HL-60 (cell line): Measurements from ENCODE around the gene SNRPD3.

Source experiments
- GABPA ChIP-seq: IDR thresholded peaks from 2 replicates; pipeline ENCODE4 v1.6.1; 2012; ENCODE audit warnings: low read depth
- TF ChIP-seq, protein P1 (sequence below): IDR thresholded peaks from one replicate; pipeline ENCODE4 v1.5.1; 2011; ENCODE audit warnings: low read length, control low read depth, inconsistent platforms; ENCODE audit not compliant: insufficient read depth

DNA sequence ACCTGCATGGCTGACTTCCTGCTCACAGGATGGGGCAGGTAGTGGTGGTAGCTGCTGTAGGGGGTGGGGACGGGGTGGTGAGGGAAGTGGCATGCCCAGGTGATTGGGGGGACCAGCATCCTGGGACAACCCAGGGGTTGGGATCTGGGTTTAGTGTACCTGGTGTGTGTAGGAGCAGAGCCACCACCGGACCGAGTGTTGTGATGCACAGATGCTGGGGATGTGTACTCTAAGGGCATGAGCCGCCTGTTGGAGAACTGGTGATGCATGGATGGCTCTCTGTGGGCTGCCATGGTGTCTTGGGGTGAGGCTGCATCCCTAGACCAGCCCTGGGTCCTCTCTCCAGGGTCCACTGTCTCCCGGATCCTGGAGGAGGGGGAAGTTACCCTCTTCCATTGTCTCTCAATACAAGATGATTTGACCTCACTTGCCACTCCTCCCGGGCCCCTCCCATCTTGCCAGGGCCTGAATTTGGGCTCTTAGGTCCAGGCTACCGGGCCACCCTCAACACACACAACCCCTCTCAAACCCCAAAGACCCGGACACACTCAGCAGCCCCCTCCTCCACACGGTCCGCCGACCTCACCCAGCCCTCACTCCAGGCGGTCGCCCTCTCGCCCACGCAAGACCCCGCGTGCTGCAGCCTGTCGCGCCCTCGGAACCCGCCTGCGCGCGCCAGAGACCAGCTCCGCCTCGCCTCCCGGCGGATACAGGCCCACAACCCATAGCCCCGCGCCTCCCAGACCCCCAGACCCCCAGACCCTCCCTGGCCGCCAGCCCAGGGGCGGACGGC lies 36.5 kb downstream of the SNRPD3 start:
- TF ChIP-seq GABPA, result no peak
- TF ChIP-seq, protein P1, sequence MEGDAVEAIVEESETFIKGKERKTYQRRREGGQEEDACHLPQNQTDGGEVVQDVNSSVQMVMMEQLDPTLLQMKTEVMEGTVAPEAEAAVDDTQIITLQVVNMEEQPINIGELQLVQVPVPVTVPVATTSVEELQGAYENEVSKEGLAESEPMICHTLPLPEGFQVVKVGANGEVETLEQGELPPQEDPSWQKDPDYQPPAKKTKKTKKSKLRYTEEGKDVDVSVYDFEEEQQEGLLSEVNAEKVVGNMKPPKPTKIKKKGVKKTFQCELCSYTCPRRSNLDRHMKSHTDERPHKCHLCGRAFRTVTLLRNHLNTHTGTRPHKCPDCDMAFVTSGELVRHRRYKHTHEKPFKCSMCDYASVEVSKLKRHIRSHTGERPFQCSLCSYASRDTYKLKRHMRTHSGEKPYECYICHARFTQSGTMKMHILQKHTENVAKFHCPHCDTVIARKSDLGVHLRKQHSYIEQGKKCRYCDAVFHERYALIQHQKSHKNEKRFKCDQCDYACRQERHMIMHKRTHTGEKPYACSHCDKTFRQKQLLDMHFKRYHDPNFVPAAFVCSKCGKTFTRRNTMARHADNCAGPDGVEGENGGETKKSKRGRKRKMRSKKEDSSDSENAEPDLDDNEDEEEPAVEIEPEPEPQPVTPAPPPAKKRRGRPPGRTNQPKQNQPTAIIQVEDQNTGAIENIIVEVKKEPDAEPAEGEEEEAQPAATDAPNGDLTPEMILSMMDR, result no peak
